Activated CD4-positive, alpha-beta T cell treated with anti-CD3 and anti-CD28 coated beads, Interleukin-2, amount 50 U/mL, for 16 hours (primary cell): ENCODE measurements around the gene SPEM3.

Source experiments
- DNase-seq: peaks from one replicate; pipeline ENCODE4 v3.0.0-alpha.2; 2020

The SPEM3 gene

DNA sequence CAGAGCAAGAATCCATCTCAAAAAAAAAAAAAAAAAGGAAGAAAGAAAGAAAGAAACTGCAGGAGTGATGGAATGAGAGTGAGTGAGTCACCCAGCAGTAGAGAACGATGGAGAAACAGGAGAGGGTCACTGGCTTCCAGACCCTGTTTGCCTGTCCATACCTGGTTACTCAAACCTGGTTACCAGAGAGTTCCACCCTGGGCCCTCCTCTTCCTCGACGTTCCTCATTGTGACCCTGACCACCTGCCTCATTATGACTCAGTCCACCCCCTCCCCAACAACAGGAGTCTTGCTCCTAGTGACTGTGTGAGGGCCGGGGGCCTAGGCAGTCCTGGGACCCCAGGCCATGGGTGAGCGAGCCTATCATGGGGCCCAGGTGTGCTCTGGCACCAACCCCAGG lies at the start of gene SPEM3:
SPEM3 (plus strand) TSS at position 301 of the 400 bp plus-strand sequence; CDS start at position 347, 46 bp downstream.
- DNase-seq: no peak

DNA sequence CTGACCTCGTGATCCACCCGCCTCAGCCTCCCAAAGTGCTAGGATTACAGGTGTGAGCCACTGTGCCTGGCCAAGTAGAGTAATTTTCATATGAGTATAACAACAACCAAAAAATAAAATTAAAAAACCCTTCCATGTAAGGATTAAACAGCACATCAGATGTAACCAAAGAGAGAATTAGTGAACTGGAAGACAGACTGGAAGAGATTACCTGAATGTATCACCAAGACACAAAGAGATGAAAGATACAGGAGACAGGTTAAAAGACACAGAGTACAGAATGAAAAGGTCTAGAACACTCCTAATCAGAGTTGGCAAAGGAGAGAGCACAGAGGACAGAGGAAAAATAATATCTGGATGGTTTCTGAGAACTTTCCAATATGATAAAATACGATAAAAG lies 49.5 kb upstream of the SPEM3 start:
- DNase-seq: no peak

GRCh38 chr17:7380321-7380720 lies 48.3 kb upstream of the SPEM3 start:
- no peak for DNase-seq

- no peak for DNase-seq
Observed at GRCh38 chr17:7380855-7381683, 47.6 kb upstream of the SPEM3 start, which contains the start of gene TNK1. TNK1 (plus strand) TSS chr17:7381089; CDS start chr17:7382927, 1,838 bp downstream.

GRCh38 chr17:7382901-7383300 lies 45.8 kb upstream of the SPEM3 start:
- no peak for DNase-seq

DNA sequence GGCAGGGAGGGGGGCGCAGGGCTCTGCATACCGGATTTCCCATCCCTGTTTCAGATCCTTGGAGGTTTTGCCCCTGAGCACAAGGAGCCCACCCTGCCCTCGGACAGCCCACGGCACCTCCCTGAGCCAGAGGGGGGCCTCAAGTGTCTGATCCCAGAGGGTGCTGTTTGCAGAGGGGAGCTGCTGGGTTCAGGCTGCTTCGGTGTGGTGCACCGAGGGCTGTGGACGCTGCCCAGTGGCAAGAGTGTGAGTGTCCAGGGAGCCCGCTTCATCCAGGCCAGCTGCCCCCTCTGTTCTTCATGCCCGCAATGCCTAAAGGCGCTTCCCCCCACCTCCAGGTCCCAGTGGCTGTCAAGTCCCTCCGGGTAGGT lies 45.3 kb upstream of the SPEM3 start:
- no peak for DNase-seq

GRCh38 chr17:7383742-7384488 lies 44.7 kb upstream of the SPEM3 start:
- DNase-seq: peak; percentile 78

DNA sequence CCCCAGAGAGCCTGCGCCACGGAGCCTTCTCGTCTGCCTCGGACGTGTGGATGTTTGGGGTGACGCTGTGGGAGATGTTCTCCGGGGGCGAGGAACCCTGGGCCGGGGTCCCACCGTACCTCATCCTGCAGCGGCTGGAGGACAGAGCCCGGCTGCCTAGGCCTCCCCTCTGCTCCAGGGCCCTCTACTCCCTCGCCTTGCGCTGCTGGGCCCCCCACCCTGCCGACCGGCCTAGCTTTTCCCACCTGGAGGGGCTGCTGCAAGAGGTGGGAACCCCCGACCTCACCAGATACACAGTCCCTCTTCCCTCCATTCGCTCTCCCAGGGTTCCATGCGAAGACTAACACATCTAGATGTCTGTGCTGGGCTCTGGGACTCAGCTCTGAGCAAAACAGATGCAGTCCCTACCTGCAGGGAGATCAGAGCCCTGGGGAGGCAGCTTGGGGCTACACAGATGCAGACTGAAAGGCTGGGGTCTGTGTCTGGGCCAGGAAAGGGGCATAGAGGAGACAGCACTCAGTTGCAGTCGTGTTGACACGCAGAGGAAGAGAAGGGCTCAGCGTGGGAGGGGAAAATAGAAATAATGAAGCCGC lies 44.1 kb upstream of the SPEM3 start:
- DNase-seq: no peak

- DNase-seq: no peak
Observed at GRCh38 chr17:7388856-7389255, 39.8 kb upstream of the SPEM3 start.

- DNase-seq: no peak
Observed at GRCh38 chr17:7389924-7390910, 38.4 kb upstream of the SPEM3 start.

GRCh38 chr17:7391307-7391706 lies 37.4 kb upstream of the SPEM3 start:
- DNase-seq: no peak

GRCh38 chr17:7392696-7393612 lies 35.7 kb upstream of the SPEM3 start:
- DNase-seq: no peak

GRCh38 chr17:7393613-7394451 lies 34.8 kb upstream of the SPEM3 start:
- peak; percentile 53 for DNase-seq

GRCh38 chr17:7394452-7395191 lies 34.0 kb upstream of the SPEM3 start, which contains the start of gene PLSCR3:
PLSCR3 (minus strand) TSS chr17:7394525; CDS start chr17:7394110, 415 bp downstream.
- peak; percentile 86 for DNase-seq

- DNase-seq: no peak
Observed at GRCh38 chr17:7396147-7396546, 32.5 kb upstream of the SPEM3 start.

- DNase-seq: no peak
Observed at GRCh38 chr17:7398612-7399011, 30.0 kb upstream of the SPEM3 start.

DNA sequence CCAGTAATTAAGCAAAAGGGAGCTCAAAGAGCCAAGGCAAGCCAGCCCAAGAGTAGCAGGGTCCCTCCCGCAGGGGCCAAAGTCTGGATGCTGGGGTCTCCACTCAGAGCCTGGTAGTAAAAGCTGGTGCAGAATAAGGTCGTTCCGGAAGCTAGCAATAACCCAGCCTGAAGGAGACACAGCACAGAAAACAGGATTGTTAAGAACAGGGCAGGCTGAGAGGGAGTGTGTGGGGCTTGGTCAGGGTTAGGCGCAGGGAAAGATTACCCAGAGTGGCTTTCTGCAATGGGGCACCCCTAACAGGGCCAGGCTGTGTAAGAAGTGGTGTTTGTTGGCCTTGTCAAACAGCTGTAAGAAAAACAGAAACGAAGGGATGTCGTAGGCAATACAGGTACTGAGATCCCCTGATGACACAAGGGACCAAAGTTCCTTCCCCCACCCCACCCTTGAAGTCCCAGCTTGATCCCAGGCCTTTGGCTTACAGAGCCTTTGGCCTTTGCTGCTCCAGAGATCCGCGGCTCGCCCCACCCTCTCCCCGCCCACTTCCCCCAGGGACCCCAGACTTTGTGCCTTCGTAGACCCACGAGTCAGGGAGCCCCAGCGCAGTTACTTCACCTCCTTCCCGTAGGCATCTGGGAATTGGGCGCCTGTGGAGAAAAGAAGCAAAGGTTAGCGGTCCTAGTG lies 25.5 kb upstream of the SPEM3 start:
- DNase-seq: no peak

GRCh38 chr17:7403727-7403976 lies 25.0 kb upstream of the SPEM3 start:
- DNase-seq: no peak
